MM.1S (cell line): ENCODE data around the gene FARS2.

Experiments
- DNase-seq: peaks from one replicate; pipeline ENCODE4 v3.0.0-alpha.2; 2015
- H2AFZ ChIP-seq: fragments of 300-600 bp; sonication (generic); 2 replicates; pipeline ENCODE4 v1.6.0; 2016; ENCODE audit warnings: antibody characterized with exemption, low read length
- H3F3A ChIP-seq: fragments of 300-600 bp; sonication (generic); 2 replicates; pipeline ENCODE4 v1.6.1; 2016; ENCODE audit warnings: mild to moderate bottlenecking, antibody characterized with exemption, low read length, moderate library complexity, mixed read lengths; ENCODE audit not compliant: insufficient read depth
- H3K27ac ChIP-seq: fragments of 300-600 bp; sonication (generic); 2 replicates; pipeline ENCODE4 v1.5.1; 2016; ENCODE audit warnings: mild to moderate bottlenecking, low read length
- H3K27me3 ChIP-seq: fragments of 300-600 bp; sonication (generic); replicated peaks from 2 replicates; pipeline ENCODE4 v1.6.0; 2016; ENCODE audit warnings: low read length; ENCODE audit not compliant: insufficient read depth
- H3K36me3 ChIP-seq: fragments of 300-600 bp; sonication (generic); replicated peaks from 2 replicates; pipeline ENCODE4 v1.6.1; 2016; ENCODE audit warnings: mild to moderate bottlenecking, low read length, mixed read lengths; ENCODE audit not compliant: insufficient read depth
- H3K4me1 ChIP-seq: fragments of 300-600 bp; sonication (generic); 2 replicates; pipeline ENCODE4 v1.6.1; 2016; ENCODE audit warnings: low read length, mixed read lengths
- H3K4me2 ChIP-seq: fragments of 300-600 bp; sonication (generic); 2 replicates; pipeline ENCODE4 v1.6.0; 2016; ENCODE audit warnings: low read depth, low read length
- H3K4me3 ChIP-seq: fragments of 300-600 bp; sonication (generic); 2 replicates; pipeline ENCODE4 v1.5.1; 2016; ENCODE audit warnings: low read length, mixed read lengths
- H3K79me2 ChIP-seq: fragments of 300-600 bp; sonication (generic); 2 replicates; pipeline ENCODE4 v1.6.1; 2016; ENCODE audit warnings: mixed run types, low read length, mixed read lengths
- H3K9ac ChIP-seq: fragments of 300-600 bp; sonication (generic); 2 replicates; pipeline ENCODE4 v1.6.1; 2016; ENCODE audit warnings: low read length, mixed read lengths
- H3K9me2 ChIP-seq: fragments of 300-600 bp; sonication (generic); replicated peaks from 2 replicates; pipeline ENCODE4 v1.6.1; 2016; ENCODE audit warnings: mild to moderate bottlenecking, low read length, mixed read lengths; ENCODE audit not compliant: insufficient read depth
- H3K9me3 ChIP-seq: fragments of 300-600 bp; sonication (generic); replicated peaks from 2 replicates; pipeline ENCODE4 v1.6.1; 2016; ENCODE audit warnings: mild to moderate bottlenecking, low read length, mixed read lengths; ENCODE audit not compliant: insufficient read depth
- H4K20me1 ChIP-seq: fragments of 300-600 bp; sonication (generic); 2 replicates; pipeline ENCODE4 v1.6.1; 2016; ENCODE audit warnings: mild to moderate bottlenecking, low read length, moderate library complexity, mixed read lengths; ENCODE audit not compliant: insufficient read depth
- CTCF ChIP-seq: fragments of 300-600 bp; sonication (generic); IDR thresholded peaks from 2 replicates; pipeline ENCODE4 v1.5.1; 2016; ENCODE audit warnings: antibody characterized with exemption, low read length, mixed read lengths
- EZH2 ChIP-seq: fragments of 300-600 bp; sonication (generic); optimal IDR thresholded peaks from 2 replicates; pipeline ENCODE3; 2017; ENCODE audit warnings: low read depth, mild to moderate bottlenecking, antibody characterized with exemption, low read length, mixed read lengths
- EZH2phosphoT487 ChIP-seq: fragments of 300-600 bp; sonication (generic); IDR thresholded peaks from 2 replicates; pipeline ENCODE4 v1.6.1; 2018; ENCODE audit warnings: antibody characterized with exemption, low read length

FARS2 gene

DNA sequence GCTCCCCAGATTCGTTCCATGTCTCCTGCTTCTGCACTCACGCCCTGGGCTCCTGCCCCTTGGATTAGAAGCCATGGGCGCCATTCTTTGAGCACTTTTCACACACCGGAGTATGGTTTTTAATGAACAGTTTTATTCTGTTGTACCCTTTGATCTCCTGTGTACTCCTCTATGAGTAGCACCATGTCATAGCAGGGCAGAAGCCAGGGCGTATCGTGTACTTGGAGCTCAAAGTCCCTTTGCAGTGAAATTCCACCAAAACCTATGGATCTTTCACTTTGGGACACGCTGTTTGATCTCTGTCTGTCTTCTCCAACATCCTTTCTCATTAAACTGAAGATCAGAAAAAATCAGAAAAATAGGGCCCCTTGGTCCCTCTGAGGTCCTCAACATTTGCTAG lies 470.1 kb downstream of the FARS2 start:
- Histone ChIP-seq H2AFZ (no peak overlapping the region), H3K9me2 (no peaks in the 10 kb centered on the region), H4K20me1 (no peaks in the 10 kb centered on the region), H3K27ac (no peak overlapping the region), H3K36me3 (no peaks in the 10 kb centered on the region), H3K79me2 (no peaks in the 10 kb centered on the region), H3K9ac (no peak overlapping the region), H3K4me1 (no peaks in the 10 kb centered on the region), H3K4me2 (no peak overlapping the region), H3K4me3 (no peak overlapping the region), H3K9me3 (no peaks in the 10 kb centered on the region), H3K27me3 (no peaks in the 10 kb centered on the region), H3F3A (no peaks in the 10 kb centered on the region)
- DNase-seq: no peak
- no peak for TF ChIP-seq CTCF
- no peak for TF ChIP-seq EZH2phosphoT487
- TF ChIP-seq EZH2: no peak

DNA sequence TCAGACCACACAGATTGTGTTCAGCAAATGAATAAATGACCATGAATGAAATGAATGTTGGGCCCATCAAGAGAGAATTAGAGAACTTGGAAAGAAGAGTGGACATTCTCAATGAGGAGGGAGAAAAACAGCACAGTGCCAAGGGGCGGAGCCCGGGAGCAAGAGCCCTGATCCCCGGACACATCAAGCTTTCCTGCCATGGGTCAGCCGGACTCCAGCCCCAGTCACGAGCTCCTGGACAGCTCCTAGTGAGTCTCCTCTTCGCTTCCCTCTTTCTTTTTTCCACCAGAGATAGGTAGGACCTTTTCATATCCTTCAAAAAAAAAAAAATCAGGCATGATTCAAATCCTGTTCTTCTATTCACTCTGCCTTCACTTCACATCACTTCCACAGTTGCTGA lies 471.2 kb downstream of the FARS2 start:
- H3K79me2 ChIP-seq: no peaks in the 10 kb centered on the region
- no peak overlapping the region for H3K9ac ChIP-seq
- TF ChIP-seq EZH2phosphoT487 (no peak), EZH2 (no peak)
- no peak for DNase-seq
- H4K20me1 ChIP-seq: no peaks in the 10 kb centered on the region
- no peaks in the 10 kb centered on the region for H3K36me3 ChIP-seq
- no peaks in the 10 kb centered on the region for H3K27me3 ChIP-seq
- no peak overlapping the region for H2AFZ ChIP-seq
- no peaks in the 10 kb centered on the region for H3K9me2 ChIP-seq
- no peak overlapping the region for H3K4me2 ChIP-seq
- H3K9me3 ChIP-seq: no peaks in the 10 kb centered on the region
- no peak overlapping the region for H3K4me3 ChIP-seq
- H3F3A ChIP-seq: no peaks in the 10 kb centered on the region
- H3K27ac ChIP-seq: no peak overlapping the region
- no peaks in the 10 kb centered on the region for H3K4me1 ChIP-seq

- no peaks in the 10 kb centered on the region for H3K27me3 ChIP-seq
- H3K4me2 ChIP-seq: no peak overlapping the region
- H3K9me3 ChIP-seq: no peaks in the 10 kb centered on the region
- DNase-seq: no peak
- no peaks in the 10 kb centered on the region for H3K36me3 ChIP-seq
- no peaks in the 10 kb centered on the region for H4K20me1 ChIP-seq
- no peaks in the 10 kb centered on the region for H3K4me1 ChIP-seq
- H3K9ac ChIP-seq: no peak overlapping the region
- no peak overlapping the region for H3K27ac ChIP-seq
- H3K9me2 ChIP-seq: no peaks in the 10 kb centered on the region
- H3F3A ChIP-seq: no peaks in the 10 kb centered on the region
- no peak overlapping the region for H2AFZ ChIP-seq
- H3K79me2 ChIP-seq: no peaks in the 10 kb centered on the region
- TF ChIP-seq EZH2phosphoT487 (no peak), EZH2 (no peak), CTCF (no peak)
- H3K4me3 ChIP-seq: no peak overlapping the region
Observed at GRCh38 chr6:5736016-5736738, 474.9 kb downstream of the FARS2 start.

GRCh38 chr6:5737460-5737859 lies 476.1 kb downstream of the FARS2 start:
- H3K27me3 ChIP-seq: no peaks in the 10 kb centered on the region
- no peaks in the 10 kb centered on the region for H3K79me2 ChIP-seq
- no peak overlapping the region for H3K4me3 ChIP-seq
- H3K4me1 ChIP-seq: no peaks in the 10 kb centered on the region
- TF ChIP-seq EZH2phosphoT487 (no peak), CTCF (no peak), EZH2 (no peak)
- no peak overlapping the region for H3K4me2 ChIP-seq
- no peaks in the 10 kb centered on the region for H3K9me3 ChIP-seq
- H3F3A ChIP-seq: no peaks in the 10 kb centered on the region
- no peak for DNase-seq
- no peak overlapping the region for H3K9ac ChIP-seq
- no peak overlapping the region for H3K27ac ChIP-seq
- no peaks in the 10 kb centered on the region for H3K36me3 ChIP-seq
- H3K9me2 ChIP-seq: no peaks in the 10 kb centered on the region
- no peak overlapping the region for H2AFZ ChIP-seq
- H4K20me1 ChIP-seq: no peaks in the 10 kb centered on the region
